ENCODE measurements around the gene PRXL2A.

The PRXL2A gene

DNA sequence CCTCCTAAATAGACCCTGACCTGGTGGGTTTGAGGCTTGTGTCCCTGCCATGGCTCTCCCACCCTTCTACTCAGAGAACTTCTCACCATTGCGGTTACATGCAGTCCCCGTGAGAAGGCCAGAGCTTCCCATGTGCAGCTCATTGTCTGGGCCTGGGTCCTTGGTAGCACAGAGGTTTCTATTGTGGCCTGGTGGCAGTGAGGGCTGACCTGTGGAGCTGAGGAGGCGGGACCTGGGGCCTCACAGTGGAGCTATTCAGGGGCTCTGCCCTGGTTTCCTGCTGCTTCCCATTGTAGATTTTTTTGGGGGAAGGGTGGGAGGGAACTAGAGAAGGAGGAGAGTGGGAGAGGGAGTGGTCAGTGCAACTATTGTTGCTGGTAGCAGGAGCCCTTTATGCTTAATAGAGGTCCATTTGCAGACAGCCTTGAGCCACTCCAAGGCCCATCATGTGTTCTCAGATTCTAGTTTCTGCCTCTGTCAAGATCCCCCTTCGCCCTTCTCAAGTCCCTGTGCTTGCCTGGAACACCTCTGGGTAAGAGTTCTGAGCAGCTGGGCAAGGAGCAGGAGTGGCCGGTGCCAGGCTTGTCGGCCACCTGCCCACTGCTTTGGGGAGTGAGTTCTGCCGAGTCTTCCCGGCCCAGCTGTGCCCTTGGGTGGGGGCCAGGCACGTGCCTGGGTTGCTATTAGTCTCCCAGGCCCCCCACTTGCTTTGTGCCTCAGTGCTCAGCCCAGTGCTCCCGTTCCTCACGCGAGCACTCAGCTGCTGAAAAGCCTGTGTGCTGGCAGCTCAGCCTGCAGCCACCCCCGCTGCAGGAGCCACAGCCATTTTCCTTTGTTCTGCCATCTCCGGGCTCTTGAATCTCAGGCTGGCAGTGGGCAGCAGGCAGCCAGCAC is 56.5 kb downstream of the PRXL2A start:
- H3K27ac ChIP-seq (ENCODE audit: low read length), result peak overlapping the region; percentile 61
- no peaks in the 10 kb centered on the region for H3K36me3 ChIP-seq (ENCODE audit: control insufficient read depth in 1 of 2, insufficient read depth in 2 of 2, low read length in 2 of 2)
- H3K4me1 ChIP-seq (ENCODE audit: control insufficient read depth in 1 of 2, insufficient read depth in 2 of 2, low read length in 2 of 2), result peaks cover 74 to 81% of the 10 kb centered on the region in 2 donors
- no peaks in the 10 kb centered on the region for H3K27me3 ChIP-seq (ENCODE audit: low read depth, low read length)
- H3K4me3 ChIP-seq (ENCODE audit: low read depth in 1 of 2, low read length in 2 of 2), result peak overlapping the region in 1 of 2 donors; percentile 37
- no peaks in the 10 kb centered on the region for H3K9me3 ChIP-seq (ENCODE audit: control insufficient read depth in 1 of 2, low read length in 2 of 2)

DNA sequence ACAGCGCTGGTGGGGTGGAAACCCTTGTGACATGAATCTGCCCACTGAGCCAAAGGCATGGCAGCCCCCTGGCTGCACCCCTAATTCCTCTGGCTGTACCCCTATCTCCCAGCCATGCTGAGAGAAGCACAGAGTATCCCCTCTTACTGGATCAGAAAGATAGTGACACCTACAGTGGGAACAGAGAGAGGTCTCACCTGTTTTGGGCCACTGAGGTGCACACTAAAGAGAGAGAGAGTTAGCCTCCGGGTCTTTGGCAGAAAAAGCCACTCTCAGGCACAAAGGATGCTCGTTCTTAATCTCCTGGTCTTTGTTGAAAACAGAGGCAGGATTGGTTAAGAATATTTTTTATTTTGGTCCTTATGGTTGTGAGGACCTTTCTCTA is 57.1 kb downstream of the PRXL2A start:
- Histone ChIP-seq H3K27ac (ENCODE audit: low read length) (peak overlapping the region; percentile 61), H3K4me1 (ENCODE audit: control insufficient read depth in 1 of 2, insufficient read depth in 2 of 2, low read length in 2 of 2) (peaks cover 67 to 74% of the 10 kb centered on the region in 2 donors), H3K4me3 (ENCODE audit: low read depth in 1 of 2, low read length in 2 of 2) (peak overlapping the region in 1 of 2 donors; percentile 37)

DNA sequence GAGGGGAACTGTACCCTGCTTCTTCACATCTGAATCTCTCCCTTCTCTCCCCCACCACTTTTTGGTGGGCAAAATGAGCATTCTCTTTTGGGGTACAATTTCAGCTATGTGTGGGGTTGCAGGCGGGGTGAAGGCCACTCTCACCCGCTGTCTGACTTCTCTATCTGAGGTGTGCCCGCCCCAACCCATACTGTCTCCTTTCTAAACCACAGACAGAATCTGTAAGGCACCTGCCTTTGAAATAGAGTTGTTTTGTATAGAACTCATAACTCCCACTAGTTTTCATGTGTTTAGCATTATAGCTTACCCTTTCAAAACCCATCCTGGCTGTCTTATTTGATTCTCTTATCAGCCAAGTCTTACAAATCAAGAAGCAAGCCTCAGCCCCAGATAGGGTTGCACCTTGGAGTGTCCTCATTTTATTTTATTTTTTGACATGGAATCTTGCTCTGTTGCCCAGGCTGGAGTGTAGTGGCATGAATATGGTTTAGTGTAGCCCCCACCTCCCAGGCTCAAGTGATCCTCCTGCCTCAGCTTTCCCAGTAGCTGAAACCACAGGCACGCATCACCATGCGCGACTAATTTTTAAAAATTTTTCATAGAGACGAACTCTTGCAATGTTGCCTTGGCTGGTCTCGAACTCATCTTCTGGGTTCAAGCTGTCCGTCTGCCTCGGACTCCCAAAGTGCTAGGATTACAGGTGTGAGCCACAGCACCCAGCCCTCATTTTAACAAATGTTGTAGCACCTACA is 57.7 kb downstream of the PRXL2A start:
- peaks cover 0 to 3% of the 10 kb centered on the region in 2 donors for H3K36me3 ChIP-seq (ENCODE audit: control insufficient read depth in 1 of 2, insufficient read depth in 2 of 2, low read length in 2 of 2)
- H3K4me1 ChIP-seq (ENCODE audit: control insufficient read depth in 1 of 2, insufficient read depth in 2 of 2, low read length in 2 of 2), result peaks cover 63 to 69% of the 10 kb centered on the region in 2 donors
- H3K27ac ChIP-seq (ENCODE audit: low read length), result peak overlapping the region; percentile 61
- no peaks in the 10 kb centered on the region for H3K9me3 ChIP-seq (ENCODE audit: control insufficient read depth in 1 of 2, low read length in 2 of 2)
- H3K27me3 ChIP-seq (ENCODE audit: low read depth, low read length), result no peaks in the 10 kb centered on the region
- H3K4me3 ChIP-seq (ENCODE audit: low read depth in 1 of 2, low read length in 2 of 2), result no peak overlapping the region

More for the DNA sequence above, 57.1 kb downstream of the PRXL2A start:
- no peaks in the 10 kb centered on the region for H3K9me3 ChIP-seq (ENCODE audit: control insufficient read depth in 1 of 2, low read length in 2 of 2)
- H3K36me3 ChIP-seq (ENCODE audit: control insufficient read depth in 1 of 2, insufficient read depth in 2 of 2, low read length in 2 of 2), result peaks cover 0 to 1% of the 10 kb centered on the region in 2 donors
- no peaks in the 10 kb centered on the region for H3K27me3 ChIP-seq (ENCODE audit: low read depth, low read length)

- H3K27ac ChIP-seq (ENCODE audit: low read length), result peak overlapping the region; percentile 87
Observed at GRCh38 chr10:80466724-80467326, 58.5 kb downstream of the PRXL2A start.

DNA sequence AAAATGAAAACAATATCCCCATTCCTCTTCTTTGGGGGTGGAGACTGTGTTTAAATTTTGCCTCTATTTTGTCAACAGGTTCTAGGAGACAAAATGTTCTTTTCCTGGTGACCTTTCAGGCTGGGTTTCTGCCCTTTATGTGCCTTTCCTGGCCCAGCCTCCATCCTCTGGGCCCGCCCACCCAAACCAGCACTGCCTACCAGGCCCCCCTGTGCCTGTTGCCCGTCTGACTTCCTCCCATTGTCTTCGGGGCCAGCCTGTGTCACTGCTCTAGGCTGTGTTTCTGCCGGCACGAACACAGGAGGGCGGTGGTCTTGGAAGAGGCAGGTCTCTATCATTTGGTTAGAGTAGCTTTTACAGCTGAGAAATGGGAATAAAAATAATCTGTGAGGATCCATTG is 59.7 kb downstream of the PRXL2A start:
- peak overlapping the region; percentile 87 for H3K27ac ChIP-seq (ENCODE audit: low read length)
- peaks cover 55 to 58% of the 10 kb centered on the region in 2 donors for H3K4me1 ChIP-seq (ENCODE audit: control insufficient read depth in 1 of 2, insufficient read depth in 2 of 2, low read length in 2 of 2)
- H3K9me3 ChIP-seq (ENCODE audit: control insufficient read depth in 1 of 2, low read length in 2 of 2), result no peaks in the 10 kb centered on the region
- H3K27me3 ChIP-seq (ENCODE audit: low read depth, low read length), result no peaks in the 10 kb centered on the region
- H3K36me3 ChIP-seq (ENCODE audit: control insufficient read depth in 1 of 2, insufficient read depth in 2 of 2, low read length in 2 of 2), result peaks cover 3 to 5% of the 10 kb centered on the region in 2 donors
- no peak overlapping the region for H3K4me3 ChIP-seq (ENCODE audit: low read depth in 1 of 2, low read length in 2 of 2)

More at GRCh38 chr10:80466724-80467326, 58.5 kb downstream of the PRXL2A start:
- Histone ChIP-seq H3K27me3 (ENCODE audit: low read depth, low read length) (no peaks in the 10 kb centered on the region), H3K9me3 (ENCODE audit: control insufficient read depth in 1 of 2, low read length in 2 of 2) (no peaks in the 10 kb centered on the region), H3K4me1 (ENCODE audit: control insufficient read depth in 1 of 2, insufficient read depth in 2 of 2, low read length in 2 of 2) (peaks cover 61 to 62% of the 10 kb centered on the region in 2 donors), H3K4me3 (ENCODE audit: low read depth in 1 of 2, low read length in 2 of 2) (no peak overlapping the region), H3K36me3 (ENCODE audit: control insufficient read depth in 1 of 2, insufficient read depth in 2 of 2, low read length in 2 of 2) (peaks cover under 1 to 3% of the 10 kb centered on the region in 2 donors)

- no peaks in the 10 kb centered on the region for H3K27me3 ChIP-seq (ENCODE audit: low read depth, low read length)
- H3K36me3 ChIP-seq (ENCODE audit: control insufficient read depth in 1 of 2, insufficient read depth in 2 of 2, low read length in 2 of 2), result peaks cover 3 to 5% of the 10 kb centered on the region in 2 donors
- peaks cover 47 to 53% of the 10 kb centered on the region in 2 donors for H3K4me1 ChIP-seq (ENCODE audit: control insufficient read depth in 1 of 2, insufficient read depth in 2 of 2, low read length in 2 of 2)
- peak overlapping the region; percentile 87 for H3K27ac ChIP-seq (ENCODE audit: low read length)
- no peaks in the 10 kb centered on the region for H3K9me3 ChIP-seq (ENCODE audit: control insufficient read depth in 1 of 2, low read length in 2 of 2)
- H3K4me3 ChIP-seq (ENCODE audit: low read depth in 1 of 2, low read length in 2 of 2), result no peak overlapping the region
Observed at GRCh38 chr10:80468806-80469421, 60.6 kb downstream of the PRXL2A start.

GRCh38 chr10:80470266-80470665 is 61.9 kb downstream of the PRXL2A start:
- Histone ChIP-seq H3K4me1 (ENCODE audit: control insufficient read depth in 1 of 2, insufficient read depth in 2 of 2, low read length in 2 of 2) (peaks cover 37 to 51% of the 10 kb centered on the region in 2 donors), H3K27ac (ENCODE audit: low read length) (no peak overlapping the region), H3K36me3 (ENCODE audit: control insufficient read depth in 1 of 2, insufficient read depth in 2 of 2, low read length in 2 of 2) (peaks cover 3 to 5% of the 10 kb centered on the region in 2 donors), H3K4me3 (ENCODE audit: low read depth in 1 of 2, low read length in 2 of 2) (no peak overlapping the region), H3K27me3 (ENCODE audit: low read depth, low read length) (no peaks in the 10 kb centered on the region), H3K9me3 (ENCODE audit: control insufficient read depth in 1 of 2, low read length in 2 of 2) (no peaks in the 10 kb centered on the region)

- H3K9me3 ChIP-seq (ENCODE audit: control insufficient read depth in 1 of 2, low read length in 2 of 2), result no peaks in the 10 kb centered on the region
- H3K36me3 ChIP-seq (ENCODE audit: control insufficient read depth in 1 of 2, insufficient read depth in 2 of 2, low read length in 2 of 2), result peaks cover 3 to 5% of the 10 kb centered on the region in 2 donors
- H3K27ac ChIP-seq (ENCODE audit: low read length), result no peak overlapping the region
- no peaks in the 10 kb centered on the region for H3K27me3 ChIP-seq (ENCODE audit: low read depth, low read length)
- no peak overlapping the region for H3K4me3 ChIP-seq (ENCODE audit: low read depth in 1 of 2, low read length in 2 of 2)
- peaks cover 30 to 44% of the 10 kb centered on the region in 2 donors for H3K4me1 ChIP-seq (ENCODE audit: control insufficient read depth in 1 of 2, insufficient read depth in 2 of 2, low read length in 2 of 2)
Observed at GRCh38 chr10:80471001-80471400, 62.6 kb downstream of the PRXL2A start.

DNA sequence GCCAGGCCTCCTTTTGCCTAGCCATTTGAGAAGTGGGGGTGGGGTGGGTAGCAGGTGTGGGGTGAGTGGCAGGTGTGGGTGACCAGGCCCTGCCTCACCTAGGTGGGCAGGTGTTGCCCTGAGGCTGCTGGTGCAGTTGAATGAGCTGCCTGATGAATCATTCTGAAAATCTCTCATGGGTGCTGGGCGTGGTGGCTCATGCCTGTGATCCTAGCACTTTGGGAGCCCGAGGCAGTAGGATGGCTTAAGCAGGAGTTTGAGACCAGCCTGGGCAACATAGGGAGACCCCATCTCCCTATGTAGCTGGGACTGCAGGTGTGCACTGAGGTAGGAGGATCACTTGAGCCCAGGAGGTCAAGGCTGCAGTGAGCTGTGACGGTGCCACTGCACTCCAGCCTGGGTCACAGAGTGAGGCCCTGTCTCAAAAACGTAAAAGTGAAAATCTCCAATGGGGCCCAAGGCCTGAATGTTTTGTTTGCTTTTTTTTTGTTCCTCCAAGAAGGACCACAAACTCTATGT is 63.4 kb downstream of the PRXL2A start:
- Histone ChIP-seq H3K27me3 (ENCODE audit: low read depth, low read length) (no peaks in the 10 kb centered on the region), H3K4me1 (ENCODE audit: control insufficient read depth in 1 of 2, insufficient read depth in 2 of 2, low read length in 2 of 2) (peaks cover 30 to 43% of the 10 kb centered on the region in 2 donors), H3K36me3 (ENCODE audit: control insufficient read depth in 1 of 2, insufficient read depth in 2 of 2, low read length in 2 of 2) (peaks cover 3 to 5% of the 10 kb centered on the region in 2 donors), H3K4me3 (ENCODE audit: low read depth in 1 of 2, low read length in 2 of 2) (no peak overlapping the region), H3K9me3 (ENCODE audit: control insufficient read depth in 1 of 2, low read length in 2 of 2) (no peaks in the 10 kb centered on the region), H3K27ac (ENCODE audit: low read length) (no peak overlapping the region)

DNA sequence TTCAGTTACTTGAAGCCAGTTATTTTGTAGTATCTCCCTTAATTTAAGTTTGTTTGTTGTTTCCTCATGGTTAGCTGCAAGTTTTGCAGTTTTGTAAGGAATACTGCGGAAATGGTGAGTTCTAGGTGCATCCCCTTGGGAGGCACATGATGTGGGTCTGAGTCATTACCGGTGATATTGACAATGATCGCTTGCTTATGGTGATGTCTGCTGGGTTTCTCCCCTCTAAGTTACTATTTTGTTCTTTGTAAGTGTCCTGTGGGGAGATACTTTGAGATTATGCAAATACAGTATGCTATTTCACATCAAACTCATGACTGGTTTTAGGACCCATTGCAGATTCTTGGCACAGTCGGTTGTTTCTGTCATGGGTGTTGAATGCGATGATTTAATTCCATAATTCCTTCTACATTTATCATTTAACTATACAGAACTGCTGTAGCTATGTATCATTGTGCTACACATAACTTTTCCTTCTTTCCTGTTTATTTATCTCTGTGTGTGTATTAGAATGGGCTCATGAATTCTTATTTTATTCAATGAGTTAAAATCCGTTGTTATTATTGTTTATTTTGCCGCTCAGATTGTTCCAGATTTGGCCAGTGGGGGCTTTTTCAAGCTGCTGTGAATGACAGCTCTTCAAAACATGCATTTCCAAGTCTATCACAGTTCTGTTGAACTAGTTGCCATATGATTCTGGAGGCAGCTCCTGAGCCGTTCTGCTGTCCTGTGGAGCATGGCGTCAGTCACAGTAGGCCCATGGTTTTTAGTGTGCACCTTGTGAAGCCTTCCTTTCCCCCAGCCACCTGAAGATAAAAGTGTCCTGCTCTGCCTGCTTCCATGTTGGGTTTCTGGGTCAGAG is 64.1 kb downstream of the PRXL2A start:
- H3K36me3 ChIP-seq (ENCODE audit: control insufficient read depth in 1 of 2, insufficient read depth in 2 of 2, low read length in 2 of 2), result peaks cover 3 to 7% of the 10 kb centered on the region in 2 donors
- no peaks in the 10 kb centered on the region for H3K27me3 ChIP-seq (ENCODE audit: low read depth, low read length)
- peaks cover 26 to 39% of the 10 kb centered on the region in 2 donors for H3K4me1 ChIP-seq (ENCODE audit: control insufficient read depth in 1 of 2, insufficient read depth in 2 of 2, low read length in 2 of 2)
- no peak overlapping the region for H3K27ac ChIP-seq (ENCODE audit: low read length)
- no peaks in the 10 kb centered on the region for H3K9me3 ChIP-seq (ENCODE audit: control insufficient read depth in 1 of 2, low read length in 2 of 2)
- H3K4me3 ChIP-seq (ENCODE audit: low read depth in 1 of 2, low read length in 2 of 2), result no peak overlapping the region

All from muscle layer of duodenum (tissue), 2 donors.